ENCODE measurements around the gene KRTAP10-10.
"Not testable (repeated sequence)": the region's sequence is repeated elsewhere in the genome, so short reads cannot be mapped to it uniquely, and the experiment has no call there.

The KRTAP10-10 gene

DNA sequence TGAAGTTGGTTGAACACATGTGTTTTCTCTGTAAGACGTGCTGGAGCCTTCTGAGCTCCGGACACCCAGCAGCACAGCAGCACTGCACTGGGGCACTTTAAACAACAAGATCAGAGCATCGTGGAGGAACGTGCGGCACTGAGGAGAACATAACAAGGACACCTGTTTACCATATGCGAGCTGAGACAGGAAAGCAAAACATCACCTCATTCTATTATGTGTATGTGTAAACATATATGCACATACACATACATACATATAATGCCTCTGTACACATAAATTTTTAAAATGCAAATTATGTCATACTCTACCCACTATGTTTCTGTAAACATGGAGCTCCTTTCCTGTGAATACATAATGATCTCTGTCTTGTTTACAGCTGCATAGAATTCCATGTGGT lies 41.6 kb upstream of the KRTAP10-10 start:
- Histone ChIP-seq H3K4me1 (ENCODE audit: control insufficient read depth, insufficient read depth, low read length) (peaks cover 4% of the 10 kb centered on the region), H3K9me3 (ENCODE audit: control insufficient read depth, low read length) (peaks cover 6% of the 10 kb centered on the region), H3K4me3 (ENCODE audit: low read length) (no peak overlapping the region), H3K27me3 (replicated peaks; ENCODE audit: control insufficient read depth, insufficient read depth, low read length) (peaks cover 41% of the 10 kb centered on the region), H3K9ac (ENCODE audit: low read length) (no peak overlapping the region), H3K36me3 (ENCODE audit: control insufficient read depth, insufficient read depth, low read length, severe bottlenecking) (no peaks in the 10 kb centered on the region)
- no peak for DNase-seq (ENCODE audit: low read depth)

- Histone ChIP-seq H3K27me3 (replicated peaks; ENCODE audit: control insufficient read depth, insufficient read depth, low read length) (peaks cover 41% of the 10 kb centered on the region), H3K9ac (ENCODE audit: low read length) (no peak overlapping the region), H3K36me3 (ENCODE audit: control insufficient read depth, insufficient read depth, low read length, severe bottlenecking) (no peaks in the 10 kb centered on the region), H3K4me1 (ENCODE audit: control insufficient read depth, insufficient read depth, low read length) (peaks cover 4% of the 10 kb centered on the region), H3K4me3 (ENCODE audit: low read length) (no peak overlapping the region), H3K9me3 (ENCODE audit: control insufficient read depth, low read length) (peaks cover 6% of the 10 kb centered on the region)
- DNase-seq (ENCODE audit: low read depth), result no peak
Observed at GRCh38 chr21:44596068-44596725, 41.0 kb upstream of the KRTAP10-10 start.

DNA sequence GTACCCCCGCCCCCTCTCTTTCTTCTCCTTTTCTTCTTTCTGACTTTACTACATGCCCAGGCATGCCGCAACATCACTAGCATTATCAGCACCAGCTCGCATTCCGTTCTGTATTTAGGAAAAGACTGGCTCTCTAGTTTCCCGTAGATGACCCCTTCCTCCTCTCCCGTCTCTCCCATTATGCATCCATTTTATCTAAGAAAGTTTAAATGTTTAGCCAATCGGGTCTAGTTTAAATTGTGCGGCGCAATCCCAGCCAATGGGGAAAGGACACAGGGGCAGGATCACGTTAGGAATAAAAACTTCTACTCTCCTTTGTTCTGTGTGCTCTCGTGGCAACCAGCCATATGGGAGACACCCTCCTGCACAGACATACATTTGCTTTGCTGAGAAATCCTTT lies 39.1 kb upstream of the KRTAP10-10 start:
- Histone ChIP-seq H3K9me3 (ENCODE audit: control insufficient read depth, low read length) (peaks cover 6% of the 10 kb centered on the region), H3K36me3 (ENCODE audit: control insufficient read depth, insufficient read depth, low read length, severe bottlenecking) (no peaks in the 10 kb centered on the region), H3K4me3 (ENCODE audit: low read length) (no peak overlapping the region), H3K4me1 (ENCODE audit: control insufficient read depth, insufficient read depth, low read length) (peaks cover 4% of the 10 kb centered on the region), H3K27me3 (replicated peaks; ENCODE audit: control insufficient read depth, insufficient read depth, low read length) (peaks cover 41% of the 10 kb centered on the region), H3K9ac (ENCODE audit: low read length) (no peak overlapping the region)
- no peak for DNase-seq (ENCODE audit: low read depth)

GRCh38 chr21:44599264-44600029 lies 37.7 kb upstream of the KRTAP10-10 start:
- Histone ChIP-seq H3K27me3 (replicated peaks; ENCODE audit: control insufficient read depth, insufficient read depth, low read length) (peaks cover 27% of the 10 kb centered on the region), H3K9me3 (ENCODE audit: control insufficient read depth, low read length) (peaks cover 8% of the 10 kb centered on the region), H3K9ac (ENCODE audit: low read length) (no peak overlapping the region), H3K36me3 (ENCODE audit: control insufficient read depth, insufficient read depth, low read length, severe bottlenecking) (no peaks in the 10 kb centered on the region), H3K4me3 (ENCODE audit: low read length) (no peak overlapping the region), H3K4me1 (ENCODE audit: control insufficient read depth, insufficient read depth, low read length) (no peaks in the 10 kb centered on the region)
- no peak for DNase-seq (ENCODE audit: low read depth)

DNA sequence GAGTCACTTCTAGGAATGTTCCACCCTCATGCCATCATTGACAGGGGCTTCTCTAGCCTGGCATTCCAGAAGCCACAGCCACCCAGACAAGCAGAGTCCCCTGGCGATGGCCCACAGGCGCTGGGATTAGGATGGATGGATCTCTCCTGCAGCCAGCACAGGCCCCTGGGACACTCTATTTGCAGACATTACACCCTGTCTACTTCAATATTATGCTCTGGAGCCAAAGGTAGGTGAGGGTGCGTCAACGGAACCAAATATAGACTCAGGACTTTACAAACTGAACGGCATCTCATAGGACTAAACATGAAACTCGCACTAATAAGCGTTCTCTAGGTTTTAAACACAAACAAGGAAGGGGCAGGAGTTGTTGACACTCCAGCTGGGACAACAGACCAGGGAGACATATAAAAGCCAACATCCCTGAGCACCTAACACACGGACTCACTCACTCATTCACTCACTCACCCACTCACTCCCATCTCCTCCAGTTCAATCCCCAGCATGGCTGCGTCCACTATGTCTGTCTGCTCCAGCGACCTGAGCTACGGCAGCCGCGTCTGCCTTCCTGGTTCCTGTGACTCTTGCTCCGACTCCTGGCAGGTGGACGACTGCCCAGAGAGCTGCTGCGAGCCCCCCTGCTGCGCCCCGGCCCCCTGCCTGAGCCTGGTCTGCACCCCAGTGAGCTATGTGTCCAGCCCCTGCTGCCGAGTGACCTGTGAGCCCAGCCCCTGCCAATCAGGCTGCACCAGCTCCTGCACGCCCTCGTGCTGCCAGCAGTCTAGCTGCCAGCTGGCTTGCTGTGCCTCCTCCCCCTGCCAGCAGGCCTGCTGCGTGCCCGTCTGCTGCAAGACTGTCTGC lies 36.8 kb upstream of the KRTAP10-10 start, which contains the start of gene KRTAP10-7:
TSS of gene KRTAP10-7 (plus strand) at position 480 of the 861 bp plus-strand sequence. CDS start at position 505, 25 bp downstream.
- DNase-seq (ENCODE audit: low read depth); H3K9me3 ChIP-seq (ENCODE audit: control insufficient read depth, low read length); H3K9ac ChIP-seq (ENCODE audit: low read length); H3K4me3 ChIP-seq (ENCODE audit: low read length); H3K4me1 ChIP-seq (ENCODE audit: control insufficient read depth, insufficient read depth, low read length); H3K36me3 ChIP-seq (ENCODE audit: control insufficient read depth, insufficient read depth, low read length, severe bottlenecking): not testable (repeated sequence)
- peaks cover 22% of the 10 kb centered on the region for H3K27me3 ChIP-seq (replicated peaks; ENCODE audit: control insufficient read depth, insufficient read depth, low read length)

DNA sequence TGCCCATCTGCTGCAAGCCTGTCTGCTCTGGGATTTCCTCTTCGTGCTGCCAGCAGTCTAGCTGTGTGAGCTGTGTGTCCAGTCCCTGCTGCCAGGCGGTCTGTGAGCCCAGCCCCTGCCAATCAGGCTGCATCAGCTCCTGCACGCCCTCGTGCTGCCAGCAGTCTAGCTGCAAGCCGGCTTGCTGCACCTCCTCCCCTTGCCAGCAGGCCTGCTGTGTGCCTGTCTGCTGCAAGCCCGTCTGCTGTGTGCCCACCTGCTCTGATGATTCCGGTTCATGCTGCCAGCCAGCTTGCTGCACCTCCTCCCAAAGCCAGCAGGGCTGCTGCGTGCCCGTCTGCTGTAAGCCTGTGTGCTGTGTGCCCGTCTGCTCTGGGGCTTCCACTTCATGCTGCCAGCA lies 36.1 kb upstream of the KRTAP10-10 start:
- not testable (repeated sequence) for H3K9ac ChIP-seq (ENCODE audit: low read length); H3K4me3 ChIP-seq (ENCODE audit: low read length); H3K36me3 ChIP-seq (ENCODE audit: control insufficient read depth, insufficient read depth, low read length, severe bottlenecking); H3K9me3 ChIP-seq (ENCODE audit: control insufficient read depth, low read length); DNase-seq (ENCODE audit: low read depth); H3K4me1 ChIP-seq (ENCODE audit: control insufficient read depth, insufficient read depth, low read length)
- H3K27me3 ChIP-seq (replicated peaks; ENCODE audit: control insufficient read depth, insufficient read depth, low read length), result peaks cover 16% of the 10 kb centered on the region

DNA sequence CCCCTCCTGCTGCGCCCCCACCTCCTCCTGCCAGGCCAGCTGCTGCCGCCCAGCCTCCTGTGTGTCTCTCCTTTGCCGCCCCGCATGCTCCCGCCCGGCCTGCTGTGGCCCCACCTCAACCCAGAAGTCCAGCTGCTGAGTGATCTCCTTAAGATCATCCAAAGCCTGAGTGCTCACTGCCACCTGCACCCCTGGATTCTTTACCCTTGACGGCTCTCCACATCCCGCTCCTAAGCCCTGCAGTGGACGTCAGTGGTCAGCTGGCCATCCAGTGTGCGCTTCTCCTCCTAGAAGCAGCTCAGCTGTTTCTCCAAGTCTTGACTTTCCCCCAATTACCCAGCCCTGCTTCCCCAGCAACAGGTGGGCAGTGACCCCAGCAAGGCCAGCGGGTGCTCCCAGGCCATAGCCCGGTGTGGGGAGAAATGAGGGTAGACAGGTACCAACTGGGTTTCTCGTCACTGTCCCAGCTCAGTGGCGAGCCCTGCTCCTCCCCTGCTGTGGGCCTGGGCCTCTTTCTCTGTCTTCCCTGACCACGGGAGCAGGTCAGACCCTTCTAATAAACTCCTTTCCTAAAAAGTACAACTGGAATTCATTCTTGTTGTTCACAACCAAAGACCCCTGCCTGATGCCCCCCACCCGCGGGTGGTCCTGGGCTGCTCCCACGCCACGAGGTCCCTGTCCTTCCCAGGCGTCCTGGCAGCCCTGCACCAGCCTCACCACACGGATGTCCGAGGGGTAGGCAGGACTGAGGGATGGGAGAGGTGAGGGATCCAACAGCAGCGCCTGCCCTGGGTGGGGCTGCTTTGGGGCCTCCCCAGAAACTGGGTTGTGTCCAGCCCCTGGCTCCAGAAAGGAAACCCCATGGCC lies 35.3 kb upstream of the KRTAP10-10 start:
- Histone ChIP-seq H3K27me3 (replicated peaks; ENCODE audit: control insufficient read depth, insufficient read depth, low read length) (peaks cover 14% of the 10 kb centered on the region), H3K36me3 (ENCODE audit: control insufficient read depth, insufficient read depth, low read length, severe bottlenecking) (no peaks in the 10 kb centered on the region)
- DNase-seq (ENCODE audit: low read depth), result no peak

DNA sequence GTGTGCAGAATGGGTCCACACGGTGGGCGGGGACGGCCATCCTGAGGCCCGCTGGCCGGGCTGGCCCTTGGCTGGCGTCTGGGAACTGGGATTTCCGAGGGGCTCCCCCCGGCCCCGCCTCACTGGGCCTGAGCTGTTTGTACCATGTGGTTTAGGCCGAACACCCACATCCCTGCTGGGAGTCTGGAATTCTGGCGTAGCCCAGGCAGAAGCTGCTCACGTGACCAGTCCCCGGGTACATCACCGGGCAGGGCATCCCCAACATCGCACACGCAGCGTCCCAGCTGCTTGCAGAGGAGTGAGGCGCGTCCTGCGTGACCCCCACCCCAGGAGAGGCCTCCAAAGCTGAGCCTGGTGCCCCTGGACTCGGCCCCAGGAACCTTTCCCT lies 34.7 kb upstream of the KRTAP10-10 start:
- DNase-seq (ENCODE audit: low read depth), result no peak
- H3K27me3 ChIP-seq (replicated peaks; ENCODE audit: control insufficient read depth, insufficient read depth, low read length), result peaks cover 14% of the 10 kb centered on the region
- no peak overlapping the region for H3K9ac ChIP-seq (ENCODE audit: low read length)
- no peaks in the 10 kb centered on the region for H3K36me3 ChIP-seq (ENCODE audit: control insufficient read depth, insufficient read depth, low read length, severe bottlenecking)
- no peak overlapping the region for H3K4me3 ChIP-seq (ENCODE audit: low read length)
- no peaks in the 10 kb centered on the region for H3K4me1 ChIP-seq (ENCODE audit: control insufficient read depth, insufficient read depth, low read length)
- peaks cover 13% of the 10 kb centered on the region for H3K9me3 ChIP-seq (ENCODE audit: control insufficient read depth, low read length)

More for the DNA sequence above, 35.3 kb upstream of the KRTAP10-10 start:
- Histone ChIP-seq H3K4me3 (ENCODE audit: low read length) (no peak overlapping the region), H3K4me1 (ENCODE audit: control insufficient read depth, insufficient read depth, low read length) (no peaks in the 10 kb centered on the region), H3K9ac (ENCODE audit: low read length) (no peak overlapping the region), H3K9me3 (ENCODE audit: control insufficient read depth, low read length) (peaks cover 13% of the 10 kb centered on the region)

- no peak overlapping the region for H3K4me3 ChIP-seq (ENCODE audit: low read length)
- DNase-seq (ENCODE audit: low read depth), result no peak
- peaks cover 10% of the 10 kb centered on the region for H3K27me3 ChIP-seq (replicated peaks; ENCODE audit: control insufficient read depth, insufficient read depth, low read length)
- no peaks in the 10 kb centered on the region for H3K4me1 ChIP-seq (ENCODE audit: control insufficient read depth, insufficient read depth, low read length)
- H3K9ac ChIP-seq (ENCODE audit: low read length), result no peak overlapping the region
- no peaks in the 10 kb centered on the region for H3K36me3 ChIP-seq (ENCODE audit: control insufficient read depth, insufficient read depth, low read length, severe bottlenecking)
- H3K9me3 ChIP-seq (ENCODE audit: control insufficient read depth, low read length), result peaks cover 11% of the 10 kb centered on the region
Observed at GRCh38 chr21:44603109-44603875, 33.9 kb upstream of the KRTAP10-10 start.

DNA sequence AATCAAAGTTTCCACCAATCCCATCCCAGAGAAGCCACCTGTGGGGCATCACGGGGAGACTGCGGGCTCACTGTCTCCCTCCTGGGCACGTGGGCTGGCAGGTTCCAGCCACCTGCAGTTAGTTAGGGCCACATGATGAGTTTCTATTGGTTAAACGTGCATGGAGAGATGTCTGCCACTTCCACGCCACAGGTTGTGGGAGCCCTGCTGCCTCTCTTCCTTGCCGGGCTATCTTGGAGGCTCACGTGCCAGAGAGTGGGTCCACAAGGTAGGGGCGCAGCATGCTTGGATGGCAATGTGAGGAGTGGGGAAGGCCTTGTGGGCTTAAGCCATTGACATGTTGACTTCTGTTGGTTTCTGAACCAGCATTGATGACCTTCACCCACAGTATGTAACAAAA lies 33.2 kb upstream of the KRTAP10-10 start:
- Histone ChIP-seq H3K4me3 (ENCODE audit: low read length) (no peak overlapping the region), H3K36me3 (ENCODE audit: control insufficient read depth, insufficient read depth, low read length, severe bottlenecking) (no peaks in the 10 kb centered on the region), H3K9ac (ENCODE audit: low read length) (no peak overlapping the region), H3K4me1 (ENCODE audit: control insufficient read depth, insufficient read depth, low read length) (no peaks in the 10 kb centered on the region), H3K27me3 (replicated peaks; ENCODE audit: control insufficient read depth, insufficient read depth, low read length) (peaks cover 10% of the 10 kb centered on the region), H3K9me3 (ENCODE audit: control insufficient read depth, low read length) (peaks cover 8% of the 10 kb centered on the region)
- no peak for DNase-seq (ENCODE audit: low read depth)

Data from adipocyte (in vitro differentiated cells).